CD4-positive, CD25-positive, alpha-beta regulatory T cell (primary cell): ENCODE measurements around the gene NHSL1. TPM values are rescaled to one million over a fixed set of nuclear protein-coding genes. Genes with fewer than 3 reads are reported as not detected.

Experiments used
- ATAC-seq, 2 donors: fragments of 150-1000 bp; cut with Tn5 transposase; one replicate each; pipeline ENCODE4 v1.10.0; 2021; ENCODE audit warnings: low read depth in 2 of 2, moderate number of reproducible peaks in 2 of 2, moderate library complexity in 1 of 2
- DNase-seq, 3 donors: peaks; one replicate each; pipeline versions ENCODE4 v3.0.0 to v3.0.0-alpha.2; 2012 to 2022; ENCODE audit warnings: mixed read lengths in 1 of 3
- H3K27ac ChIP-seq: one replicate; pipeline ENCODE4 v1.7.0; 2013; ENCODE audit warnings: mild to moderate bottlenecking, low read length; ENCODE audit not compliant: insufficient read depth, poor library complexity, severe bottlenecking
- H3K27me3 ChIP-seq: one replicate; pipeline ENCODE4 v1.7.0; 2013; ENCODE audit warnings: low read length; ENCODE audit not compliant: control insufficient read depth, insufficient read depth
- H3K36me3 ChIP-seq: one replicate; pipeline ENCODE4 v1.7.0; 2013; ENCODE audit warnings: mild to moderate bottlenecking, low read length, moderate library complexity; ENCODE audit not compliant: control insufficient read depth, insufficient read depth
- H3K4me1 ChIP-seq: 2 replicates; pipeline ENCODE4 v1.7.0; 2013; ENCODE audit warnings: mild to moderate bottlenecking, low read length; ENCODE audit not compliant: insufficient read depth, control insufficient read depth, poor library complexity, severe bottlenecking
- H3K4me3 ChIP-seq: one replicate; pipeline ENCODE4 v1.7.0; 2013; ENCODE audit warnings: low read depth, mild to moderate bottlenecking, low read length, moderate library complexity
- H3K9me3 ChIP-seq, 2 experiments: 1 replicate in 1 of 2; 2 replicates in 1 of 2; pipeline ENCODE4 v1.7.0; 2013; ENCODE audit warnings: low read length in 2 of 2, mild to moderate bottlenecking in 1 of 2, moderate library complexity in 1 of 2; ENCODE audit not compliant: control insufficient read depth in 2 of 2
- H3K27ac Mint-ChIP-seq, 3 donors: one replicate each; pipeline ENCODE4 v1.8.0; 2020 to 2022; ENCODE audit warnings: mild to moderate bottlenecking in 3 of 3, mixed read lengths in 3 of 3, moderate library complexity in 2 of 3
- H3K27me3 Mint-ChIP-seq: one replicate; pipeline ENCODE4 v1.8.0; 2022; ENCODE audit warnings: mild to moderate bottlenecking, mixed read lengths
- H3K36me3 Mint-ChIP-seq: one replicate; pipeline ENCODE4 v1.8.0; 2020; ENCODE audit warnings: mixed read lengths
- H3K4me1 Mint-ChIP-seq, 4 donors: one replicate each; pipeline ENCODE4 v1.8.0; 2020 to 2022; ENCODE audit warnings: mixed read lengths in 4 of 4, mild to moderate bottlenecking in 1 of 4
- H3K4me3 Mint-ChIP-seq, 4 donors: one replicate each; pipeline ENCODE4 v1.8.0; 2020 to 2022; ENCODE audit warnings: mild to moderate bottlenecking in 4 of 4, mixed read lengths in 4 of 4, moderate library complexity in 3 of 4
- H3K9me3 Mint-ChIP-seq, 7 donors: one replicate each; pipeline ENCODE4 v1.8.0; 2020 to 2022; ENCODE audit warnings: mixed read lengths in 7 of 7, mild to moderate bottlenecking in 3 of 7, moderate library complexity in 2 of 7
- polyA plus RNA-seq, 4 donors: library from polyadenylated mRNA; unstranded; fragments of 300-500 nt; fragmentation: Illumina TruSeq; gene quantifications; one replicate each; pipeline ENCODE4 v1.2.3, GENCODE V29; 2021
- total RNA-seq: library from RNA; stranded (reverse); gene quantifications from one replicate; pipeline ENCODE4 v1.2.3, GENCODE V29; 2022

Gene NHSL1
- total and polyA plus RNA-seq, 5 donors from 2014 or later: 0.03 TPM; not detected in 4

DNA sequence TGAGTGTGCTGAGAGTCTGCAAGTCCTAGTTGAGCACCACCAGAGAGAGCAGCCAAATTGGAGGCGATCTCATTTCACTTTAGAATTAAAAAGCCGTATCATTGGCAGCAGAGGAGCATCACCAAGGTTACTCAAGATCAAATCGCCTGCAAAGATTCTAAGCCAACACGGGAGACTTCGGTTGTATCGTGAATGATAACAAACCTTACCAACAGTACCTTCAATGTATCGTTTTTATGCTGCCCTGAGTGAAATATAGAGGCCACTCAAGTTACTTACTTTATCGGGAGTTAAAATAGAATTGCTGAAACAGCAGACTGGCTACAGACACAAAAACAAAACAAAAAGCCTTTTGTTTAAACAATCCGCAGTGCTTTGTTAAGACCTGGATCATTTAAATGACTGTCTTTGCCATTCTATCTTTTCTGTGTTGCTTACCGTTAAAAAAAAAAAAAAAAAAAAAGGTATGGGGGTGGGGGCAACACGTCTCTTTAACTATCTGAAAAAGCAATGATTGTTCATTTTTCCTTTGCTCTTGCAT, 14.2 kb downstream of the NHSL1 start:
- Mint-ChIP-seq H3K36me3 (no peaks in the 10 kb centered on the region), H3K27ac (no peak overlapping the region), H3K9me3 (no peaks in the 10 kb centered on the region), H3K4me1 (no peaks in the 10 kb centered on the region), H3K4me3 (no peak overlapping the region), H3K27me3 (peaks cover 33% of the 10 kb centered on the region)
- DNase-seq (no peak), ATAC-seq (no peak)
- H3K4me1 ChIP-seq: no peaks in the 10 kb centered on the region
- no peaks in the 10 kb centered on the region for H3K9me3 ChIP-seq
- H3K4me3 ChIP-seq: no peak overlapping the region
- no peak overlapping the region for H3K27ac ChIP-seq
- no peaks in the 10 kb centered on the region for H3K36me3 ChIP-seq
- H3K27me3 ChIP-seq: peaks cover 4% of the 10 kb centered on the region

DNA sequence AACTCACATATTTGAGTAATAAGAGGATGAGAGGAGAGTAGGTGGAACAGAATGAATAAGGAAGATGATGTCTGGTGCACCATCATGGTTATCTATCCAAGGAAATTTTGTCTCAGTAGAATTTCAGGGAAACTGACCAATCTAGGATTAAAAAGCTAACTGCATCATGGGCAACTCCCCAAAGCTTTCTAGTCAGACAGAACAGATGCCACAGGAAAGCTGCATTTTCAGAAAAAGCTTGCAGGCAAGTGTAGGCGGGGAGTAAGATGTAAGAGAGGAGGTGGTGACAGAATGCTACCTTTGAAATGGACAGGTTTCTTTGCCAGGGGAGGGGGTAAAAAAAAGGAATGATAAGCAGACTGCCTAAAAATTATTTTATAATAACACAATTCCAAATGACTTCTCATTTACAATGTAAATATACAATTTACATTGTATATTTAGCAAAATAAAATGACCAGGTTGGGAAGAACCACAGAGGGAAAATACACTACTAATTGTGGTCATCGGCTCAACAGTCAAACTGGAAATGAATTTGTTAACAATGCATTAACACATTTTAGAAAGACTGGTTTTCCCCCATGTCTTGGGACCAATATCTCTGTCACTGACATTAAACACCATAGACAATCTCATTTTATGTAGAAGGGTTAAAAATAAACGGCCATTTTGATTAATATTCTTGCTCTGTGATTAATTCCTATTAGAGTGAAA, 15.1 kb downstream of the NHSL1 start:
- DNase-seq: no peak
- H3K9me3 ChIP-seq: no peaks in the 10 kb centered on the region
- Mint-ChIP-seq H3K4me3 (no peak overlapping the region), H3K4me1 (no peaks in the 10 kb centered on the region), H3K9me3 (no peaks in the 10 kb centered on the region), H3K36me3 (no peaks in the 10 kb centered on the region), H3K27ac (no peak overlapping the region), H3K27me3 (peaks cover 33% of the 10 kb centered on the region)
- no peak overlapping the region for H3K4me3 ChIP-seq
- no peaks in the 10 kb centered on the region for H3K4me1 ChIP-seq
- ATAC-seq: no peak
- H3K27ac ChIP-seq: no peak overlapping the region
- no peaks in the 10 kb centered on the region for H3K36me3 ChIP-seq
- peaks cover 4% of the 10 kb centered on the region for H3K27me3 ChIP-seq

DNA sequence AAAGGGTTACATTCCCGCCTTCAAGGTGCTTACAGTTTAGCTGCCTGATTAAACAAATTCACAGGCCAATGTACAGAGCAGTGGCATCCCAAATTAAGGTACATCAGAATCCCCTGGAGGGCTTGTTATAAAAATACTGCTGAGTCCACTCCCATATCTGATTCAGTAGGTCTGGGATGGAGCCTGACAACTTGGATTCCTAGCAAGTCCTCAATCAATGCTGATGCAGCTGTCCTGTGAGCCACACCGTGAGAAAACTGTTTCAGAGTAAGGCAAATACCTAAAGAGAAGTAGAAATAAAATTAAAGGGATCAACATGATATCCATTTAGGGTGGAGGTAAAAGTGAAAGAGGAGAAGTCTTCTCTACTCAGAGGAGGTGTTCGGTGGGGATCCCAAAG, 16.5 kb downstream of the NHSL1 start:
- peaks cover 38% of the 10 kb centered on the region for H3K27me3 Mint-ChIP-seq
- DNase-seq (no peak), ATAC-seq (no peak)
- no peaks in the 10 kb centered on the region for H3K4me1 Mint-ChIP-seq
- no peaks in the 10 kb centered on the region for H3K9me3 Mint-ChIP-seq
- Histone ChIP-seq H3K4me1 (no peaks in the 10 kb centered on the region), H3K27ac (no peak overlapping the region), H3K9me3 (no peaks in the 10 kb centered on the region), H3K36me3 (no peaks in the 10 kb centered on the region), H3K4me3 (no peak overlapping the region), H3K27me3 (peaks cover 6% of the 10 kb centered on the region)
- H3K27ac Mint-ChIP-seq: peak overlapping the region in 1 of 3 donors; percentile 39
- H3K36me3 Mint-ChIP-seq: no peaks in the 10 kb centered on the region
- H3K4me3 Mint-ChIP-seq: no peak overlapping the region

GRCh38 chr6:138480279-138480949, 18.9 kb downstream of the NHSL1 start:
- ATAC-seq: no peak
- peaks cover 6% of the 10 kb centered on the region for H3K27me3 ChIP-seq
- no peaks in the 10 kb centered on the region for H3K9me3 ChIP-seq
- Mint-ChIP-seq H3K27me3 (peaks cover 33% of the 10 kb centered on the region), H3K36me3 (no peaks in the 10 kb centered on the region), H3K9me3 (no peaks in the 10 kb centered on the region), H3K4me1 (no peaks in the 10 kb centered on the region), H3K27ac (no peak overlapping the region), H3K4me3 (no peak overlapping the region)
- no peak overlapping the region for H3K27ac ChIP-seq
- H3K36me3 ChIP-seq: no peaks in the 10 kb centered on the region
- H3K4me3 ChIP-seq: no peak overlapping the region
- no peak for DNase-seq
- H3K4me1 ChIP-seq: no peaks in the 10 kb centered on the region

DNA sequence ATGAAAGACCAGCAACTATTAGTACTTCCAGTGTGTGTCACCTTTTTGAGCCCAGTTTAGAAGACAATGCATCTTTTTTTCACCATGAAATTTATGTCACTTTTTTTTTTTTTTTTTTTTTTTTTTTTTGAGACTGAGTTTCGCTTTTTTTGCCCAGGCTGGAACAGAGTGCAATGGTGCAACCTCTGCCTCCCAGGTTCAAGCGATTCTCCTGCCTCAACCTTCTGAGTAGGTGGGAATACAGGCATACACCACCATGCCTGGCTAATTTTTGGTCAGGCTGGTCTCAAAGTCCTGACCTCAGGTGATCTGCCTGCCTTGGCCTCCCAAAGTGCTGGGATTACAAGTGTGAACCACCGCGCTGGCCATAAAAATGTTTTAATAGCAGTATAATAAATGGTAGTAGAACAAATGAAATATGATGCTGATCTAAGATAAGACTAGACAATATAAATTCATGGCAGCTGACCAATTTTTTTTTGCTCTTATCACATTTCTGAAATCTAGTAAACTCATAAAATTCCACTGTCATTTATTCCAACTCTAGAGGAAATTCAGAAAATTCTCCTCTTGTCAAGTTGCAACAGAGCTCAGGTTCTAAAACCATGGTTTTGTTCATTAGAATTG, 21.3 kb downstream of the NHSL1 start:
- H3K27me3 Mint-ChIP-seq: peaks cover 43% of the 10 kb centered on the region
- DNase-seq (no peak), ATAC-seq (no peak)
- Histone ChIP-seq H3K36me3 (no peaks in the 10 kb centered on the region), H3K9me3 (no peaks in the 10 kb centered on the region), H3K27me3 (peaks cover 2% of the 10 kb centered on the region), H3K4me1 (no peaks in the 10 kb centered on the region), H3K27ac (no peak overlapping the region), H3K4me3 (no peak overlapping the region)
- no peak overlapping the region for H3K27ac Mint-ChIP-seq
- no peaks in the 10 kb centered on the region for H3K4me1 Mint-ChIP-seq
- no peaks in the 10 kb centered on the region for H3K9me3 Mint-ChIP-seq
- no peak overlapping the region for H3K4me3 Mint-ChIP-seq
- H3K36me3 Mint-ChIP-seq: no peaks in the 10 kb centered on the region

DNA sequence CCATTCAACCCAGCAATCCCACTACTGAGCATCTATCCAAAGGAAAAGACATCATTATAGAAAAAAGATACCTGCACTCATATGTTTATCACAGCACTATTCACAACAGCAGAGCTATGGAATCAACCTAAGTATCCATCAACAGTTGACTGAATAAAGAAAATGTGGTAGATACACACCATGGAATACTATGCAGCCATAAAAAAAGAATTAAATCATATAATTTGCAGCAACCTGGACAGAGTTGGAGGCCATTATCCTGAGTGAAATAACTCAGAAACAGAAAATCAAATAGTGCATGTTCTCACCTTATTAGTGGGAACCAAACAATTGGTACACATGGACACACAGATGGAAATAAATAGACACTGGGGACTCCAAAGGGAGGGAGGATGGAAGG, 23.2 kb downstream of the NHSL1 start:
- no peaks in the 10 kb centered on the region for H3K4me1 Mint-ChIP-seq
- H3K27ac Mint-ChIP-seq: no peak overlapping the region
- peaks cover 0 to 1% (median 0%) of the 10 kb centered on the region in 7 donors for H3K9me3 Mint-ChIP-seq
- ATAC-seq (no peak), DNase-seq (no peak)
- Histone ChIP-seq H3K4me3 (no peak overlapping the region), H3K27ac (no peak overlapping the region), H3K36me3 (no peaks in the 10 kb centered on the region), H3K4me1 (no peaks in the 10 kb centered on the region), H3K9me3 (no peaks in the 10 kb centered on the region), H3K27me3 (peaks cover 4% of the 10 kb centered on the region)
- peaks cover 40% of the 10 kb centered on the region for H3K27me3 Mint-ChIP-seq
- no peaks in the 10 kb centered on the region for H3K36me3 Mint-ChIP-seq
- no peak overlapping the region for H3K4me3 Mint-ChIP-seq

DNA sequence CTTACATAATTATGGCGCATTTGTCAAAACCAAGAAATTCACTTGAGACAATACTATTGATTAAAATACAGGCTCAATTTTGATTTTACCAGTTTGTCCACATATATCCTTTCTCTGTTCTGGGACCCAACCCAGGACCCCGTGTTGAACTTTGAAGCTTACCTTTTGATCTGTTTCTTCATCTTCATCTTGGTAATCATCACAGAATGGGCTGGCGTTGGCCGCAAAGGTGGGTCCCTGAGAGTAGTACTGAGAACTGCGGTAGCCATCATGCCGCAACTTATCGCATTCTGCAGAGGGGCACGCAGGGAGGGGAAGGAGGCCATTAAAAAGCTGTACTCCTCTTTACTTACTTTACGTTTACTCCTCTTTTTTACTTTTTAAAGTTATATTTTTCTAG, 26.1 kb downstream of the NHSL1 start:
- Histone ChIP-seq H3K9me3 (no peaks in the 10 kb centered on the region), H3K27me3 (peaks cover 4% of the 10 kb centered on the region), H3K36me3 (no peaks in the 10 kb centered on the region), H3K4me3 (no peak overlapping the region), H3K27ac (no peak overlapping the region), H3K4me1 (no peaks in the 10 kb centered on the region)
- H3K27ac Mint-ChIP-seq: no peak overlapping the region
- ATAC-seq: no peak
- peaks cover 28% of the 10 kb centered on the region for H3K27me3 Mint-ChIP-seq
- DNase-seq: no peak
- H3K4me1 Mint-ChIP-seq: no peaks in the 10 kb centered on the region
- H3K36me3 Mint-ChIP-seq: no peaks in the 10 kb centered on the region
- no peak overlapping the region for H3K4me3 Mint-ChIP-seq
- H3K9me3 Mint-ChIP-seq: peaks cover 0 to 2% (median 0%) of the 10 kb centered on the region in 7 donors
